KMS-11 (cell line): ENCODE measurements around the gene ESPL1.

Source experiments
- H2AFZ ChIP-seq: fragments of 200-600 bp; sonication (generic); 2 replicates; pipeline ENCODE4 v1.6.1; 2016; ENCODE audit warnings: antibody characterized with exemption, mixed run types, low read depth
- H3K27ac ChIP-seq: fragments of 200-600 bp; sonication (generic); 2 replicates; pipeline ENCODE4 v1.6.1; 2016; ENCODE audit warnings: mild to moderate bottlenecking, mixed run types
- H3K27me3 ChIP-seq: fragments of 200-600 bp; sonication (generic); 2 replicates; pipeline ENCODE4 v1.6.1; 2017; ENCODE audit warnings: mild to moderate bottlenecking, low read depth, mixed run types, moderate library complexity; ENCODE audit not compliant: insufficient read depth
- H3K36me3 ChIP-seq: fragments of 200-600 bp; sonication (generic); 2 replicates; pipeline ENCODE4 v1.6.1; 2017; ENCODE audit warnings: mild to moderate bottlenecking, mixed run types; ENCODE audit not compliant: insufficient read depth
- H3K4me1 ChIP-seq: fragments of 200-600 bp; sonication (generic); 2 replicates; pipeline ENCODE4 v1.6.1; 2016; ENCODE audit warnings: mild to moderate bottlenecking, low read depth, mixed run types; ENCODE audit not compliant: poor library complexity, severe bottlenecking
- H3K4me2 ChIP-seq: fragments of 200-600 bp; sonication (generic); 2 replicates; pipeline ENCODE4 v1.7.0; 2016; ENCODE audit warnings: mild to moderate bottlenecking, mixed run types
- H3K4me3 ChIP-seq: fragments of 200-600 bp; sonication (generic); IDR thresholded peaks from 2 replicates; pipeline ENCODE4 v1.6.1; 2017; ENCODE audit warnings: low read depth, low read length, mixed read lengths; ENCODE audit not compliant: insufficient read depth
- H3K79me2 ChIP-seq: fragments of 200-600 bp; sonication (generic); 2 replicates; pipeline ENCODE4 v1.6.1; 2016; ENCODE audit warnings: low read depth, mixed run types; ENCODE audit not compliant: insufficient read depth
- H3K9ac ChIP-seq: fragments of 200-600 bp; sonication (generic); 2 replicates; pipeline ENCODE4 v1.6.1; 2016; ENCODE audit warnings: mild to moderate bottlenecking, mixed run types
- H4K20me1 ChIP-seq: fragments of 200-600 bp; sonication (generic); 2 replicates; pipeline ENCODE4 v1.6.1; 2016; ENCODE audit warnings: mild to moderate bottlenecking, mixed run types; ENCODE audit not compliant: insufficient read depth
- TF ChIP-seq, protein P1 (sequence below): fragments of 200-600 bp; sonication (generic); conservative IDR thresholded peaks from 2 replicates; pipeline ENCODE4 v1.6.1; 2017; ENCODE audit warnings: low read depth, mild to moderate bottlenecking, antibody characterized with exemption, low read length, moderate library complexity, mixed read lengths

ESPL1 gene

GRCh38 chr12:53267999-53268629, at the start of gene ESPL1:
Gene ESPL1 (plus strand): TSS chr12:53268299. CDS start chr12:53268767, 468 bp downstream.
- H4K20me1 ChIP-seq, result no peaks in the 10 kb centered on the region
- H3K9ac ChIP-seq, result peak within 1 kb of the TSS; percentile 66
- H3K4me2 ChIP-seq, result peak within 1 kb of the TSS; percentile 94
- H3K36me3 ChIP-seq, result no peaks in the 10 kb centered on the region; the same call in 1 of the 2 replicates
- peak within 1 kb of the TSS; percentile 31 for H3K27ac ChIP-seq
- peak within 1 kb of the TSS; percentile 71 for H3K4me3 ChIP-seq
- H3K79me2 ChIP-seq, result peaks cover 23% of the 10 kb centered on the region
- H3K4me1 ChIP-seq, result peaks cover 30% of the 10 kb centered on the region
- no peaks in the 10 kb centered on the region for H3K27me3 ChIP-seq
- TF ChIP-seq, protein P1, sequence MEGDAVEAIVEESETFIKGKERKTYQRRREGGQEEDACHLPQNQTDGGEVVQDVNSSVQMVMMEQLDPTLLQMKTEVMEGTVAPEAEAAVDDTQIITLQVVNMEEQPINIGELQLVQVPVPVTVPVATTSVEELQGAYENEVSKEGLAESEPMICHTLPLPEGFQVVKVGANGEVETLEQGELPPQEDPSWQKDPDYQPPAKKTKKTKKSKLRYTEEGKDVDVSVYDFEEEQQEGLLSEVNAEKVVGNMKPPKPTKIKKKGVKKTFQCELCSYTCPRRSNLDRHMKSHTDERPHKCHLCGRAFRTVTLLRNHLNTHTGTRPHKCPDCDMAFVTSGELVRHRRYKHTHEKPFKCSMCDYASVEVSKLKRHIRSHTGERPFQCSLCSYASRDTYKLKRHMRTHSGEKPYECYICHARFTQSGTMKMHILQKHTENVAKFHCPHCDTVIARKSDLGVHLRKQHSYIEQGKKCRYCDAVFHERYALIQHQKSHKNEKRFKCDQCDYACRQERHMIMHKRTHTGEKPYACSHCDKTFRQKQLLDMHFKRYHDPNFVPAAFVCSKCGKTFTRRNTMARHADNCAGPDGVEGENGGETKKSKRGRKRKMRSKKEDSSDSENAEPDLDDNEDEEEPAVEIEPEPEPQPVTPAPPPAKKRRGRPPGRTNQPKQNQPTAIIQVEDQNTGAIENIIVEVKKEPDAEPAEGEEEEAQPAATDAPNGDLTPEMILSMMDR, result peak; percentile 54
- peak within 1 kb of the TSS; percentile 81 for H2AFZ ChIP-seq

- H3K4me2 ChIP-seq, result peak overlapping the region; percentile 76
- H3K36me3 ChIP-seq, result no peaks in the 10 kb centered on the region
- no peaks in the 10 kb centered on the region for H3K27me3 ChIP-seq
- TF ChIP-seq, protein P1, result no peak
- H3K79me2 ChIP-seq, result peaks cover 29% of the 10 kb centered on the region; the same call in 1 of the 2 replicates
- H2AFZ ChIP-seq, result no peak overlapping the region
- no peak overlapping the region for H3K9ac ChIP-seq
- H3K4me1 ChIP-seq, result peaks cover 47% of the 10 kb centered on the region
- no peak overlapping the region for H3K4me3 ChIP-seq
- H4K20me1 ChIP-seq, result no peaks in the 10 kb centered on the region
- no peak overlapping the region for H3K27ac ChIP-seq
Measured at GRCh38 chr12:53218551-53219291, 49.4 kb upstream of the ESPL1 start.

- H3K36me3 ChIP-seq, result no peaks in the 10 kb centered on the region
- peak overlapping the region; percentile 14; the same call in 1 of the 2 replicates for H3K9ac ChIP-seq
- peaks cover 29% of the 10 kb centered on the region; the same call in 1 of the 2 replicates for H3K79me2 ChIP-seq
- H3K27me3 ChIP-seq, result no peaks in the 10 kb centered on the region
- H3K4me3 ChIP-seq, result peak overlapping the region; percentile 76
- TF ChIP-seq, protein P1, result no peak
- peak overlapping the region; percentile 24; the same call in 1 of the 2 replicates for H3K27ac ChIP-seq
- H3K4me1 ChIP-seq, result peaks cover 50% of the 10 kb centered on the region
- no peaks in the 10 kb centered on the region for H4K20me1 ChIP-seq
- peak overlapping the region; percentile 76 for H3K4me2 ChIP-seq
- H2AFZ ChIP-seq, result peak overlapping the region; percentile 34
Measured at GRCh38 chr12:53219292-53219955, 48.7 kb upstream of the ESPL1 start.

- Histone ChIP-seq H2AFZ (peak overlapping the region; percentile 34), H3K27me3 (no peaks in the 10 kb centered on the region), H3K4me3 (peak overlapping the region; percentile 76), H3K4me2 (peak overlapping the region; percentile 76), H3K4me1 (peaks cover 57% of the 10 kb centered on the region), H3K79me2 (peaks cover 29% of the 10 kb centered on the region; the same call in 1 of the 2 replicates), H3K9ac (peak overlapping the region; percentile 14; the same call in 1 of the 2 replicates), H3K36me3 (no peaks in the 10 kb centered on the region), H4K20me1 (no peaks in the 10 kb centered on the region), H3K27ac (peak overlapping the region; percentile 24; the same call in 1 of the 2 replicates)
- TF ChIP-seq, protein P1, result no peak
Measured at GRCh38 chr12:53219956-53220693, 48.0 kb upstream of the ESPL1 start.
